Calu3 (cell line): ENCODE results near the gene TNP2. TPM values are rescaled to one million over a fixed set of nuclear protein-coding genes. Genes with fewer than 3 reads are reported as not detected.

Experiments
- BruUV-seq: library from RNA; stranded (reverse); fragments of 400-500 nt; replicated peaks from 2 replicates; lab custom pipeline; 2021; lab: Mats Ljungman, UMichigan
- CTCF ChIA-PET: fragments of 300-600 bp; sonication (Branson Sonifier 250); formaldehyde crosslinking; loops from one replicate; lab custom pipeline; 2022; ENCODE audit warnings: antibody characterized with exemption; lab: Charles Lee
- DNase-seq: peaks from one replicate; pipeline ENCODE4 v3.0.0; 2022
- H3K27ac Mint-ChIP-seq: one replicate; pipeline ENCODE4 v1.8.0; 2022; ENCODE audit warnings: mixed read lengths; ENCODE audit not compliant: unreplicated experiment
- H3K27me3 Mint-ChIP-seq: one replicate; pipeline ENCODE4 v1.8.0; 2022; ENCODE audit warnings: mixed read lengths; ENCODE audit not compliant: unreplicated experiment
- H3K36me3 Mint-ChIP-seq: one replicate; pipeline ENCODE4 v1.8.0; 2022; ENCODE audit warnings: mild to moderate bottlenecking, moderate library complexity, mixed read lengths; ENCODE audit not compliant: insufficient read depth, unreplicated experiment
- H3K4me1 Mint-ChIP-seq: one replicate; pipeline ENCODE4 v1.8.0; 2022; ENCODE audit warnings: mild to moderate bottlenecking, low read depth, mixed read lengths; ENCODE audit not compliant: unreplicated experiment
- H3K4me3 Mint-ChIP-seq: one replicate; pipeline ENCODE4 v1.8.0; 2022; ENCODE audit warnings: mild to moderate bottlenecking, low read depth, moderate library complexity, mixed read lengths; ENCODE audit not compliant: unreplicated experiment
- H3K9me3 Mint-ChIP-seq: one replicate; pipeline ENCODE4 v1.8.0; 2022; ENCODE audit warnings: low read depth, mixed read lengths; ENCODE audit not compliant: unreplicated experiment
- intact Hi-C: fragments of 100-400 bp; cut with micrococcal nuclease; formaldehyde crosslinking; loops from one replicate; pipeline ENCODE4 v1.10.0; 2022; ENCODE audit not compliant: unreplicated experiment
- total RNA-seq: library from RNA; stranded (reverse); gene quantifications from 2 replicates; pipeline ENCODE4 v1.2.3, GENCODE V29; 2022
- TF ChIP-seq, protein P1 (sequence below): fragments of 200-600 bp; IDR thresholded peaks from one replicate; pipeline ENCODE4 v1.8.0; 2022; ENCODE audit warnings: antibody characterized with exemption; ENCODE audit not compliant: unreplicated experiment

Gene TNP2
- total RNA-seq, 1 experiment from 2014 or later: not detected

DNA sequence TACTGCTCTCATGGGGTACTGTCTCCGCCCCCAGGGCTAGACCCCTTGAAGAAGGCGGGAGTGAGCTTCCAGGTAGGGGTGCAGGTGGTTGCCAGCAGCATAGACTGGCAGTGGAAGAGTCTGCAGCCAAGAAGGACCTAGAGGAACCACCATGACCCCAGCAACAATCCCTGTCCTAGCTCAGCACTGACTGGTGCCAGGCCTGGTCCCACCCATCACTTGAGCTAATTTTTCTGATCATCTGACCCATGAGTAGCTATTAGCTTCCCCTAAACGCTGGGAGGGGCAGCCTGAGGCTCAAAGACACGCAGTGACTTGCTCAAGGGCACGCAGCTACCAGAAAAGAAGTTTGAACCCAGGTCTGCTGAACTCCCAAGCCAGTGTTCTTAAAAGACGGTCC is 3.4 kb upstream of the TNP2 start:
- H3K27me3 Mint-ChIP-seq: peaks cover 13% of the 10 kb centered on the region
- no peak for DNase-seq
- BruUV-seq: no TSS peak
- H3K4me3 Mint-ChIP-seq: no peak overlapping the region
- intact Hi-C loops: no loop called here
- peaks cover 4% of the 10 kb centered on the region for H3K9me3 Mint-ChIP-seq
- no peaks in the 10 kb centered on the region for H3K36me3 Mint-ChIP-seq
- H3K27ac Mint-ChIP-seq: no peak overlapping the region
- CTCF ChIA-PET: interaction anchor here (0.6 to 1.2 kb wide), 2 partner anchors 17 to 314 kb away, joined by 3 to 4 read pairs; partner anchors contain the start of gene SOCS1
- TF ChIP-seq, protein P1, sequence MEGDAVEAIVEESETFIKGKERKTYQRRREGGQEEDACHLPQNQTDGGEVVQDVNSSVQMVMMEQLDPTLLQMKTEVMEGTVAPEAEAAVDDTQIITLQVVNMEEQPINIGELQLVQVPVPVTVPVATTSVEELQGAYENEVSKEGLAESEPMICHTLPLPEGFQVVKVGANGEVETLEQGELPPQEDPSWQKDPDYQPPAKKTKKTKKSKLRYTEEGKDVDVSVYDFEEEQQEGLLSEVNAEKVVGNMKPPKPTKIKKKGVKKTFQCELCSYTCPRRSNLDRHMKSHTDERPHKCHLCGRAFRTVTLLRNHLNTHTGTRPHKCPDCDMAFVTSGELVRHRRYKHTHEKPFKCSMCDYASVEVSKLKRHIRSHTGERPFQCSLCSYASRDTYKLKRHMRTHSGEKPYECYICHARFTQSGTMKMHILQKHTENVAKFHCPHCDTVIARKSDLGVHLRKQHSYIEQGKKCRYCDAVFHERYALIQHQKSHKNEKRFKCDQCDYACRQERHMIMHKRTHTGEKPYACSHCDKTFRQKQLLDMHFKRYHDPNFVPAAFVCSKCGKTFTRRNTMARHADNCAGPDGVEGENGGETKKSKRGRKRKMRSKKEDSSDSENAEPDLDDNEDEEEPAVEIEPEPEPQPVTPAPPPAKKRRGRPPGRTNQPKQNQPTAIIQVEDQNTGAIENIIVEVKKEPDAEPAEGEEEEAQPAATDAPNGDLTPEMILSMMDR: no peak
- no peaks in the 10 kb centered on the region for H3K4me1 Mint-ChIP-seq

DNA sequence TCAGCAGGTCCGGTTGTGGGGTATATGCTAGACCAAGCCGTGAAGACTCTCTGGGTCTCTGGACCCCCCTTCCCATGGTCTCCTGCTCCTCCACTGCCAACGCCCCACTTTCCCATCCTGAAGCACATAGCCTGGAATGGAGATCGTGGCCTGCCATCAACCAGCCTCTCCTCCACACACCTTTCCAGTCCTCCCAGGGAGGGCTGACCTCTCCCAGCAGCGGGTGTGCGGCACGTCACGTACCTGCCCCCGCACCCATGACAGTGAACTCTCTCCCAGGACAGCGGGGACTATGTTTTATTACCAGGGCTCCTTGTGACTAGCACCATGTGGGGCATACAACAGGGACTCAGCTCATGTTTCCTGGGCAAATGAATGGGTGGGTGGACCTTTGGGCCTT is 2.5 kb upstream of the TNP2 start:
- CTCF ChIA-PET: interaction anchor here (0.6 kb wide), 1 partner anchor 10 kb away, joined by 3 read pairs; no protein-coding TSS in a partner anchor
- H3K27me3 Mint-ChIP-seq: peaks cover 13% of the 10 kb centered on the region
- no TSS peak for BruUV-seq
- H3K4me1 Mint-ChIP-seq: no peaks in the 10 kb centered on the region
- no peak overlapping the region for H3K27ac Mint-ChIP-seq
- DNase-seq: no peak
- intact Hi-C loops: no loop called here
- H3K9me3 Mint-ChIP-seq: peaks cover 4% of the 10 kb centered on the region
- TF ChIP-seq, protein P1: no peak
- H3K36me3 Mint-ChIP-seq: no peaks in the 10 kb centered on the region
- H3K4me3 Mint-ChIP-seq: no peak overlapping the region

GRCh38 chr16:11270602-11271162 is 1.6 kb upstream of the TNP2 start:
- TF ChIP-seq, protein P1: no peak
- peaks cover 4% of the 10 kb centered on the region for H3K9me3 Mint-ChIP-seq
- H3K4me1 Mint-ChIP-seq: no peaks in the 10 kb centered on the region
- no peak overlapping the region for H3K27ac Mint-ChIP-seq
- H3K27me3 Mint-ChIP-seq: peaks cover 13% of the 10 kb centered on the region
- CTCF ChIA-PET: interaction anchor here (0.6 to 0.8 kb wide), 2 partner anchors 227 to 344 kb away, joined by 3 read pairs; no protein-coding TSS in a partner anchor
- no peak for DNase-seq
- H3K36me3 Mint-ChIP-seq: no peaks in the 10 kb centered on the region
- no TSS peak for BruUV-seq
- intact Hi-C loops: no loop called here
- no peak overlapping the region for H3K4me3 Mint-ChIP-seq

DNA sequence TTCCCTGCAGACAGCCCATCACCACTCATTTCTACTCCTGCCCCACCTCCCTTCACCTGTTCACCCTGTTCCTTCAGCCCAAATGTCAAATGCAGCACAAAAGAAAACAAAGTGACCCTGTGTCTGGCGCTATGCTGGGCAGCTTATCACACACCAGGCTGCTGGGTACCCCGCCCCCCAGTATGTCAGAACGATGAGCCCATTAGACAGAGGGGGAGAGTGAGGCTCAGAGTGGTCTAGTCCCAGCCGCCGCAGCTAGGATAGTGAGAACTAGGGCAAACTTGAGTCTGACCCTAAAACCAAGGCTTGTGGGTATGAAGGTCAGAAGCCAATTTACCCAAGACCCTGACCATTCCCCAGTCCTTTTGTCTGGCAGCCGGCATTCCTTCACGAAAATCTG is 4.0 kb downstream of the TNP2 start:
- no peak for DNase-seq
- no peaks in the 10 kb centered on the region for H3K36me3 Mint-ChIP-seq
- no peak overlapping the region for H3K27ac Mint-ChIP-seq
- CTCF ChIA-PET: interaction anchor here (1.0 to 1.2 kb wide), 2 partner anchors 33 to 94 kb away, joined by 3 to 5 read pairs; no protein-coding TSS in a partner anchor
- no TSS peak for BruUV-seq
- no peak overlapping the region for H3K4me3 Mint-ChIP-seq
- H3K27me3 Mint-ChIP-seq: peaks cover 8% of the 10 kb centered on the region
- TF ChIP-seq, protein P1: no peak
- H3K9me3 Mint-ChIP-seq: peaks cover 4% of the 10 kb centered on the region
- peaks cover 9% of the 10 kb centered on the region for H3K4me1 Mint-ChIP-seq
- intact Hi-C loops: no loop called here
